Measurements from ENCODE around the gene SPART.

The SPART gene

GRCh38 chr13:36358175-36358718 lies 12.1 kb upstream of the SPART start:
- H3K27ac Mint-ChIP-seq = no peak overlapping the region
- ATAC-seq (no peak), DNase-seq (no peak)
- H3K27me3 Mint-ChIP-seq = peaks cover 16% of the 10 kb centered on the region
- H3K4me3 Mint-ChIP-seq = no peak overlapping the region
- no peaks in the 10 kb centered on the region for H3K9me3 Mint-ChIP-seq
- H3K4me1 Mint-ChIP-seq = no peaks in the 10 kb centered on the region

DNA sequence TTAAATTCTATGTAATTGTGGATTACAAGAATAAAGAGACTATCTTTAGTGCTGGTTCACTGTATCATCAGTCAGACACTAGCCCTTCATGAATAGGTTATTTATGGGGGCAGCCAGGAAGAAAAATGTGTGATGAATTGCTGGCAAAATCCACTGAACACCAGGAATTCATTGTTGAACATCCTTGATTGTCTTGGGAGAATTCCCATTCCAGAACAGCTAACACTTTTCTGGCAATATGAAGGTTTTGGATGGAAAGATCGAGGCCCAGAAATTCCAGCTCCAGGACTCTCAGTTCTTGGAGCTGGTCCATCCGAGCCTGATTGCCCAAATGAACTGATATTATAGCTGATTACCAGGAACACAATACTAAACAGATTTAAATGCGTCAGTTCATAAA lies 11.5 kb upstream of the SPART start:
- no peak overlapping the region for H3K4me3 Mint-ChIP-seq
- DNase-seq (no peak), ATAC-seq (no peak)
- no peaks in the 10 kb centered on the region for H3K9me3 Mint-ChIP-seq
- H3K27ac Mint-ChIP-seq = no peak overlapping the region
- peaks cover 14% of the 10 kb centered on the region for H3K27me3 Mint-ChIP-seq
- H3K4me1 Mint-ChIP-seq = no peaks in the 10 kb centered on the region

- Mint-ChIP-seq H3K9me3 (no peaks in the 10 kb centered on the region), H3K4me3 (no peak overlapping the region), H3K27me3 (peaks cover 18% of the 10 kb centered on the region), H3K4me1 (no peaks in the 10 kb centered on the region), H3K27ac (no peak overlapping the region)
- ATAC-seq (no peak), DNase-seq (no peak)
Observed at GRCh38 chr13:36357231-36357630, 11.0 kb upstream of the SPART start.

DNA sequence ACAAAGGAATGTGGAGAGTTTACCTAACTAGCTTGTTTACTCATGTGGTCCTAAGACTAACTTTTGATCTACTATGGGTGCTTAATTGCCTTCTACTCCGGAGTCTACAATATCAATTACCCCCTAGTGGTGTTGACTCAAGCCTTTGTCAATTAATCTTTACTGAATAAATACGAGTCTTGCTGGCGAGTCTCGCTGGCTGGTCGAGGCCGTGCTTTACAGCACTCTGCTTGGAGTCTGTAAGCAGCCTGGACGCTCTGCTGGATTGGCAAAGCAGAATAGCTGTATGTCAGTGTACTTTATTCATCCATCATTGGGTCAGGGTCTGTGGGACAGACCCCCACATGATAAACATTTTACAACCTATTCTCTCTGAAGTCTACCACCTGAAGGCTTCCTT lies 9.9 kb upstream of the SPART start:
- peaks cover 19% of the 10 kb centered on the region for H3K27me3 Mint-ChIP-seq
- H3K4me1 Mint-ChIP-seq = no peaks in the 10 kb centered on the region
- ATAC-seq (no peak), DNase-seq (no peak)
- H3K4me3 Mint-ChIP-seq = no peak overlapping the region
- H3K9me3 Mint-ChIP-seq = no peaks in the 10 kb centered on the region
- H3K27ac Mint-ChIP-seq = no peak overlapping the region

DNA sequence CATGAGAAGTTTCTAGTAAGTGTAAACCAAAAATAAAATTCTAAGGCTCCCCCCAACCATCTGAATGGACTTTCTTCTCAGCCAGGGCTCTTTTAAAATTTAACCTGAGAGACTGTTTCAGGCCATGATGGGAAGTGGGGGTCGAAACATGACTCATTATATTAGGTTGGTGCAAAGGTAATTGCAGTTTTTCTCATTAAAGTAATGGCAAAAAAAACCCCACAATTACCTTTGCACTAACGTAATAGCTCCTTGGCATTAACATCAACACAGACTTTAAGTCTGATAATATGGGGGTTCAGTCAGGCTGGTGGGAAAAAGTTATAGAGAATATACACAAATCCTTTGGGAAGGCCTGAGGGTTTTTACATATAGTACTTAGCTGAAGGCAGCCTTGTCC lies 9.4 kb upstream of the SPART start:
- no peak for ATAC-seq
- H3K4me3 Mint-ChIP-seq = no peak overlapping the region
- no peaks in the 10 kb centered on the region for H3K4me1 Mint-ChIP-seq
- H3K9me3 Mint-ChIP-seq = no peaks in the 10 kb centered on the region
- no peak for DNase-seq
- peaks cover 16% of the 10 kb centered on the region for H3K27me3 Mint-ChIP-seq
- H3K27ac Mint-ChIP-seq = no peak overlapping the region

DNA sequence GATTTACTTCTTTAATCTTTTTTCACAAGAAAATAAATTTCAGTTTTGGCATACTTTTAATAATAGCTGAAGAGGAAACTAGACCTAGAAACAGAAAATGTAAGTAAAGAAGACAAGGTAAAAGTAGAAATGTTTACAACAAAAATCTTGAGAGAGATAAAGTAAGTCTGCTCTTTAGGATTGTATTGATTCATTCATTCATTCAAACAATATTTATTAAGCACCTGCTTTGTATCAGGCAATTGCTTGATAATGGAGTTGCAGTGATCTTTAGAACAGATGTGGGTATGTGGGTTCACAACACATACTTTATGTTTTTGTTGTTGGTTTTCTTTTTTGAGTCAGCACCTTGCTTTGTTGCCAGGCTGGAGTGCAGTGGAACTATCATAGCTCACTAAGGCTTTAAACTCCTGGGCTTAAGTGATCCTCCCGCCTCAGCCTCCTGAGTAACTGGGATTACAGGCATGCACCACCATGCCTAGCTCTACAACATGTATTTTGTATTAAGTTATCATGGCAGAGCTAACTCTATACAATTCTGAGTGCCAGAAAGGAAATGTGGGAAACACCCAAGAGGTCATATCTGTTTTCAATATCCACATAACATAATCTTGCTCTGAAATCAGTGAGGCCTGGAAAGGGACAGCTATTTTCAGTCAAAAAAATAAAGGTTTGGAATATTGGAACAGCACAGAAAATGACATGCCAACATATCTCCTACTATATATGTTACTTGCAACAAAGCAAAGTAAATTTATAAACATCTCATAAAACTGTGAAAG lies 8.8 kb upstream of the SPART start:
- Mint-ChIP-seq H3K4me1 (no peaks in the 10 kb centered on the region), H3K4me3 (no peak overlapping the region), H3K27me3 (peaks cover 10% of the 10 kb centered on the region), H3K9me3 (no peaks in the 10 kb centered on the region), H3K27ac (no peak overlapping the region)
- no peak for DNase-seq
- no peak for ATAC-seq

- ATAC-seq = no peak
Observed at GRCh38 chr13:36353001-36353400, 6.8 kb upstream of the SPART start.

DNA sequence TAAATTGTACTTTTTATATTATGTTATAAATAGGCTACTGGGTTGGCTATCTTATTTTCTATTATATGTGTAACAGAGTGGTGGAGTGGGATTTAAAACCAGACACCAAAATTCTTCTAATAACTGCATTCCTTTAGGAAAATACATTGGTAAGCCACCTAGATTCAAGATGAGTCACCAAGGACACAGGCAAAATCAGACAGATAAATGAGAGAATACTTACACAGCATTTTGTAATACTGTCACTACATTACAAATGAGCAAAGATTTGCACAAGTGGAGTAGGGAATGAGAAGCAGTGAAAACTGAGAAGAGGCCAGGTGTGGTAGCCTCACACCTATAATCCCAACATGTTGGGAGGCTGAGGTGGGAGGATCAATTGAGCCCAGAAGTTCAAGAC lies 6.2 kb upstream of the SPART start:
- ATAC-seq (no peak), DNase-seq (no peak)
- Mint-ChIP-seq H3K27me3 (peaks cover 7% of the 10 kb centered on the region), H3K4me1 (no peaks in the 10 kb centered on the region), H3K27ac (peak overlapping the region in 1 of 2 donors; percentile 22), H3K4me3 (no peak overlapping the region), H3K9me3 (no peaks in the 10 kb centered on the region)

More at GRCh38 chr13:36353001-36353400, 6.8 kb upstream of the SPART start:
- Mint-ChIP-seq H3K4me3 (no peak overlapping the region), H3K4me1 (no peaks in the 10 kb centered on the region), H3K9me3 (no peaks in the 10 kb centered on the region), H3K27ac (no peak overlapping the region), H3K27me3 (peaks cover 7% of the 10 kb centered on the region)
- no peak for DNase-seq

- DNase-seq (no peak), ATAC-seq (no peak)
- peaks cover 20% of the 10 kb centered on the region for H3K4me1 Mint-ChIP-seq
- H3K9me3 Mint-ChIP-seq = no peaks in the 10 kb centered on the region
- no peak overlapping the region for H3K27ac Mint-ChIP-seq
- H3K27me3 Mint-ChIP-seq = peaks cover 6% of the 10 kb centered on the region
- no peak overlapping the region for H3K4me3 Mint-ChIP-seq
Observed at GRCh38 chr13:36347531-36348210, 1.5 kb upstream of the SPART start.

DNA sequence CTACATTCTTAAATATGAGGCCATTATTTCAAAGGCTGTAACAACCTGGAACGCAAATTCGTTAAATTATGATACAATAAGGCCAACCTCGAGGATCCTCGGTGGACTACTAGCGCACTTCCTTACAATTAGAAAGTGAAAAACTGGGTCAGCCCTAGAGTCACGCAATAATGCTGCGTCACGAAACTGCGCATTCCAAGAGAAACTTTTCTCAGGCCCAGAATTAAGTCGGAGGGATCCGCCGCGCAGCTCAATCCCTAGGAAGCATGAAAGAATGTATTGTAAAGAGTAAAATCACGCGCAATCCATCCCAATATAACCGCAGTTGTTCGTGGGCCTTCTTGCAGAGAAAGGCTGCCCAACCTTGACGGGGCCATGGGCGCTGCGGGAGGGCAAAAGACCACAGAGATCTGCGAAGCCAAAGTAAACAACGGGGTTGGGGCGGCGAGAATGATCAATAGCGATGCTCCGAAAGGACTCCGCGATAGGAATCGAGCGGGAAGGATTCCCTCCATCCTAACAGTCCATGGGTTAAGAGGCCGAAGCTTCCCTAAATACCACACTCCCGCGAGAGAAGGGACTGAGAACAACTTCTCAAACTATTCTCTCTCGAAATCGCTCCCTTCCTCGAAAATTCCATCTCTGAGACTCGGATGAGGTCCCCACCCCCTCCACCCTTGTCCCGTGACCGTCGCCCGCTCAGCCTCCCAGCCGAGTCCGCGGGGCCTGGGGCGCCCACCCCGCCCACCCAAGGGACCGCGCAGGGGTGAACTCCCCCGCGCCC lies 564 bp downstream of the SPART start:
- Mint-ChIP-seq H3K4me3 (peak overlapping the region; percentile 73 to 85), H3K27ac (peak overlapping the region; percentile 95 to 99), H3K9me3 (no peaks in the 10 kb centered on the region), H3K4me1 (peaks cover 35% of the 10 kb centered on the region), H3K27me3 (no peaks in the 10 kb centered on the region)
- ATAC-seq = peak; percentile 56
- peak; percentile 36 to 41 for DNase-seq

GRCh38 chr13:36344886-36345437 lies 1.2 kb downstream of the SPART start:
- ATAC-seq = no peak
- H3K27me3 Mint-ChIP-seq = no peaks in the 10 kb centered on the region
- H3K27ac Mint-ChIP-seq = peak overlapping the region; percentile 95 to 99
- H3K4me1 Mint-ChIP-seq = peaks cover 37% of the 10 kb centered on the region
- H3K9me3 Mint-ChIP-seq = no peaks in the 10 kb centered on the region
- peak; percentile 5 to 10 for DNase-seq
- peak overlapping the region; percentile 73 to 85 for H3K4me3 Mint-ChIP-seq

GRCh38 chr13:36344173-36344572 lies 2.0 kb downstream of the SPART start:
- Mint-ChIP-seq H3K4me1 (peaks cover 43% of the 10 kb centered on the region), H3K4me3 (peak overlapping the region; percentile 63 to 73), H3K27me3 (no peaks in the 10 kb centered on the region), H3K9me3 (no peaks in the 10 kb centered on the region), H3K27ac (peak overlapping the region in 1 of 2 donors; percentile 69)
- DNase-seq = no peak
- no peak for ATAC-seq

GRCh38 chr13:36343766-36344165 lies 2.4 kb downstream of the SPART start:
- peaks cover 46% of the 10 kb centered on the region for H3K4me1 Mint-ChIP-seq
- H3K4me3 Mint-ChIP-seq = peak overlapping the region; percentile 63 to 73
- DNase-seq = no peak
- H3K27ac Mint-ChIP-seq = peak overlapping the region in 1 of 2 donors; percentile 69
- H3K9me3 Mint-ChIP-seq = no peaks in the 10 kb centered on the region
- no peaks in the 10 kb centered on the region for H3K27me3 Mint-ChIP-seq
- no peak for ATAC-seq

DNA sequence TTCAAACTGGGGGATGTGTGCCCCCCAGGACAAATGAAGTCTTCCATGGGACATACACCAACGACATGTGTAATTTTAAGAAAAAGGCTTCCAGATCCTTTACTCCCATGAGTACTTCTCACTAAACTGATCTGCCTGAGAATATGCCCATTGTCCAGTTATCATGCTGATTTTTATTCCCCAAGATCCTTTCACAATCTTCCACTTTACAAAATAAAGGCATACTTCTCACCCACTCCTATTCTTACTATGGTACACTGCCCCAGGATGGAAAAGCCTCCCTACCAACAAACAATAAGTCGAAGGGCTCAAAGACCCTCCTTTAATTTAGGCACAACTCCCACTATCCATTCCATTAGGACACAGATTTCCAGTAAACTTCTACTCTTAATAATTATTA lies 3.5 kb downstream of the SPART start:
- H3K27me3 Mint-ChIP-seq = no peaks in the 10 kb centered on the region
- no peaks in the 10 kb centered on the region for H3K9me3 Mint-ChIP-seq
- DNase-seq (no peak), ATAC-seq (no peak)
- peaks cover 53% of the 10 kb centered on the region for H3K4me1 Mint-ChIP-seq
- H3K27ac Mint-ChIP-seq = no peak overlapping the region
- no peak overlapping the region for H3K4me3 Mint-ChIP-seq

DNA sequence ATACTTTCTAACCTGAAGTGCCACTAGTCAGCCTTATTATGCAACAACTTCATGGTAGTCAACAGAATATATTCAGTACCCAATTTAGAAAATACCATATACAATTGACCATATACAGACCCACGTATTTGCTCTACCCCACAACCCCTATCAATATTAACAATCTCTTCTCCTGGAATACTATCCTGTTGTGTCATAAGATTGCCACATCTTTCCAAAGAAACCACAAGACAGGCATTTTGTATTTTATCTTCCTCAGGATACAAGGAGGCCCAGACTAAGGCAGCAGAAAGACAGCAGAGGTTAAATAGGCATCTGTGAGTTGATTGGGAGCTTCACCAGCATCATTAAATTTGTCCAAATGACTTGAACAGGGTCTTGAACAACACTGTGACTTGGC lies 4.5 kb downstream of the SPART start:
- Mint-ChIP-seq H3K9me3 (no peaks in the 10 kb centered on the region), H3K27ac (peak overlapping the region in 1 of 2 donors; percentile 28)
- ATAC-seq = no peak

More for the DNA sequence above, 4.5 kb downstream of the SPART start:
- Mint-ChIP-seq H3K27me3 (no peaks in the 10 kb centered on the region), H3K4me3 (no peak overlapping the region), H3K4me1 (peaks cover 62% of the 10 kb centered on the region)
- DNase-seq = no peak
